ENCODE measurements around the gene LAMA2.

The LAMA2 gene

DNA sequence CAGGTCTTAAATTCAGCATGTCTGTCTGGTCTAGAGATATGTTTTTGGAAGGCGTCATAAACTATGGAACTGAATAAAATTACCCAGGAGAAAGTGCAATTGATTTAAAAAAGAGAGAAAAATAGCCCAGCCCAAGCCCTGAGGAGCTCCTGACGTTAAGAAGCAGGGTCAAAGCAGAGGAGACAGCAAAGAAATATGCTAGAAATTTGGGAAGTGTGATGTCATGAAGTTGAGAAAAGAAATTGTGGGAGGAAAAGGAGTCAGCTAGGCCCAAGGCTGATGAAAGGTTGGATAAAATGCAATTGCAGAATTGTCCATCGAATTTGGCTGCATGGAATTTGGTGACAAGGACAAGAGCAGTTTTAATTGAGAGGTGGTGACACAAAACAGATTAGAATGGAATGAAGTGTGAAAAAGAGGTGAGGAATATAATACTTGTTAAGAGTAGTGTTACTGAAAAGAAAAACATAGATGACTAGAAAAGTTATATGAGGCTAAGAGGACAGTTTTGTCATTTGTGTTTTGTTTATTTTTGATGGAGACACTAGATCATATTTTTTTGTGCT is 381.6 kb downstream of the LAMA2 start:
- TF ChIP-seq YY1 (IDR thresholded peaks at IDR 0.05; ENCODE audit: low read depth) = no peak

DNA sequence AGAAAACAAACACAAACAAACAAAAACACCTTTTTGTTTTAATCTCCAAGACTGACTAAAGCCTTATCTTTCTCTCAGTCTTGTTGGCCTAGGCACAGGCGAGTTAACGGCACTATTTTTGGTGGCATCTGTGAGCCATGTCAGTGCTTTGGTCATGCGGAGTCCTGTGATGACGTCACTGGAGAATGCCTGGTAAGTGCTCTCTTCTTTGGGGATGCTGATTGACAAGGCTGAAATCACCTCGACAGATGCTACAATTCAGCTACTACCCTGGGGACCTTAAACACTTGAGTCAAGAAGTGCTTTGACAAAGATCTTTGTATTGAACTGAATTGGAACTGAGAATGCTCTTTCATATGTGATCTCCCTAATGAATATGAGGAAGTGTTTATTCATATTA is 384.1 kb downstream of the LAMA2 start:
- TF ChIP-seq FOXM1 (IDR thresholded peaks at IDR 0.05; ENCODE audit: borderline replicate concordance, low read depth) (no peak), EP300 (IDR thresholded peaks at IDR 0.05; ENCODE audit: borderline replicate concordance) (no peak), RAD21 (IDR thresholded peaks at IDR 0.05; ENCODE audit: low read depth) (no peak), TAF1 (IDR thresholded peaks at IDR 0.05; ENCODE audit: low read depth) (no peak), TCF12 (IDR thresholded peaks at IDR 0.05; ENCODE audit: low read depth) (no peak), YY1 (IDR thresholded peaks at IDR 0.05; ENCODE audit: low read depth) (no peak), NFIC (IDR thresholded peaks at IDR 0.05) (no peak), TEAD4 (IDR thresholded peaks at IDR 0.05) (no peak), ZBTB7A (IDR thresholded peaks at IDR 0.05; ENCODE audit: low read depth) (no peak), CEBPB (IDR thresholded peaks at IDR 0.05) (no peak), EGR1 (IDR thresholded peaks at IDR 0.05) (no peak), CREB1 (IDR thresholded peaks at IDR 0.05; ENCODE audit: low read depth) (no peak)
- TF ChIP-seq, protein P1, sequence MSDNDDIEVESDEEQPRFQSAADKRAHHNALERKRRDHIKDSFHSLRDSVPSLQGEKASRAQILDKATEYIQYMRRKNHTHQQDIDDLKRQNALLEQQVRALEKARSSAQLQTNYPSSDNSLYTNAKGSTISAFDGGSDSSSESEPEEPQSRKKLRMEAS (IDR thresholded peaks at IDR 0.05) = no peak
- TF ChIP-seq, protein P2, sequence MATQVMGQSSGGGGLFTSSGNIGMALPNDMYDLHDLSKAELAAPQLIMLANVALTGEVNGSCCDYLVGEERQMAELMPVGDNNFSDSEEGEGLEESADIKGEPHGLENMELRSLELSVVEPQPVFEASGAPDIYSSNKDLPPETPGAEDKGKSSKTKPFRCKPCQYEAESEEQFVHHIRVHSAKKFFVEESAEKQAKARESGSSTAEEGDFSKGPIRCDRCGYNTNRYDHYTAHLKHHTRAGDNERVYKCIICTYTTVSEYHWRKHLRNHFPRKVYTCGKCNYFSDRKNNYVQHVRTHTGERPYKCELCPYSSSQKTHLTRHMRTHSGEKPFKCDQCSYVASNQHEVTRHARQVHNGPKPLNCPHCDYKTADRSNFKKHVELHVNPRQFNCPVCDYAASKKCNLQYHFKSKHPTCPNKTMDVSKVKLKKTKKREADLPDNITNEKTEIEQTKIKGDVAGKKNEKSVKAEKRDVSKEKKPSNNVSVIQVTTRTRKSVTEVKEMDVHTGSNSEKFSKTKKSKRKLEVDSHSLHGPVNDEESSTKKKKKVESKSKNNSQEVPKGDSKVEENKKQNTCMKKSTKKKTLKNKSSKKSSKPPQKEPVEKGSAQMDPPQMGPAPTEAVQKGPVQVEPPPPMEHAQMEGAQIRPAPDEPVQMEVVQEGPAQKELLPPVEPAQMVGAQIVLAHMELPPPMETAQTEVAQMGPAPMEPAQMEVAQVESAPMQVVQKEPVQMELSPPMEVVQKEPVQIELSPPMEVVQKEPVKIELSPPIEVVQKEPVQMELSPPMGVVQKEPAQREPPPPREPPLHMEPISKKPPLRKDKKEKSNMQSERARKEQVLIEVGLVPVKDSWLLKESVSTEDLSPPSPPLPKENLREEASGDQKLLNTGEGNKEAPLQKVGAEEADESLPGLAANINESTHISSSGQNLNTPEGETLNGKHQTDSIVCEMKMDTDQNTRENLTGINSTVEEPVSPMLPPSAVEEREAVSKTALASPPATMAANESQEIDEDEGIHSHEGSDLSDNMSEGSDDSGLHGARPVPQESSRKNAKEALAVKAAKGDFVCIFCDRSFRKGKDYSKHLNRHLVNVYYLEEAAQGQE (IDR thresholded peaks at IDR 0.05; ENCODE audit: low read depth) = no peak
- TF ChIP-seq, protein P3, sequence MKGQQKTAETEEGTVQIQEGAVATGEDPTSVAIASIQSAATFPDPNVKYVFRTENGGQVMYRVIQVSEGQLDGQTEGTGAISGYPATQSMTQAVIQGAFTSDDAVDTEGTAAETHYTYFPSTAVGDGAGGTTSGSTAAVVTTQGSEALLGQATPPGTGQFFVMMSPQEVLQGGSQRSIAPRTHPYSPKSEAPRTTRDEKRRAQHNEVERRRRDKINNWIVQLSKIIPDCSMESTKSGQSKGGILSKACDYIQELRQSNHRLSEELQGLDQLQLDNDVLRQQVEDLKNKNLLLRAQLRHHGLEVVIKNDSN (IDR thresholded peaks at IDR 0.05) = no peak

DNA sequence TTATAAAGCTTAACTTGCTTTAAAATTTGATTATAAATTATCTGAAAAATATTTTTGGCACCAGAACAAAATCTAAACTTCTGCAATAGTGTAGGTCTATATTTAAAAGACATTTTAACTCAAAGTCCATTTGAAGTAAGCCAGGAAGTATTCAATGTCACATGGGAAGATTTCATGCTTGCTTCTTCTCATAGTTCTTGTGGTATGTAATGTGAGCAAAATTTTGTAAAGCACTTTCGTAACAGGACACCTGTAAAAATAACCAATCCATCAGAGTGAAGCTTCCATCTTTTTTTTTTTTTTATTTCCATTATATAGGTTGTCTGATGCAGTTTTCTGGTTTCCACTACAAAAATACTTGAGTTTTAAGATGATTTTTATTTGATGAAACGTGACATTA is 386.1 kb downstream of the LAMA2 start:
- no peak for TF ChIP-seq FOXM1 (IDR thresholded peaks at IDR 0.05; ENCODE audit: borderline replicate concordance, low read depth)
- TF ChIP-seq TCF12 (IDR thresholded peaks at IDR 0.05; ENCODE audit: low read depth) = no peak
- TF ChIP-seq CREB1 (IDR thresholded peaks at IDR 0.05; ENCODE audit: low read depth) = no peak
- TF ChIP-seq TAF1 (IDR thresholded peaks at IDR 0.05; ENCODE audit: low read depth) = no peak
- TF ChIP-seq RAD21 (IDR thresholded peaks at IDR 0.05; ENCODE audit: low read depth) = no peak
- no peak for TF ChIP-seq ZBTB7A (IDR thresholded peaks at IDR 0.05; ENCODE audit: low read depth)
- TF ChIP-seq EP300 (IDR thresholded peaks at IDR 0.05; ENCODE audit: borderline replicate concordance) = no peak
- TF ChIP-seq, protein P1 (IDR thresholded peaks at IDR 0.05) = no peak
- no peak for TF ChIP-seq CEBPB (IDR thresholded peaks at IDR 0.05)
- no peak for TF ChIP-seq NFIC (IDR thresholded peaks at IDR 0.05)
- no peak for TF ChIP-seq YY1 (IDR thresholded peaks at IDR 0.05; ENCODE audit: low read depth)
- TF ChIP-seq, protein P3 (IDR thresholded peaks at IDR 0.05) = no peak
- TF ChIP-seq, protein P2 (IDR thresholded peaks at IDR 0.05; ENCODE audit: low read depth) = no peak
- TF ChIP-seq EGR1 (IDR thresholded peaks at IDR 0.05) = no peak
- TF ChIP-seq TEAD4 (IDR thresholded peaks at IDR 0.05) = no peak

DNA sequence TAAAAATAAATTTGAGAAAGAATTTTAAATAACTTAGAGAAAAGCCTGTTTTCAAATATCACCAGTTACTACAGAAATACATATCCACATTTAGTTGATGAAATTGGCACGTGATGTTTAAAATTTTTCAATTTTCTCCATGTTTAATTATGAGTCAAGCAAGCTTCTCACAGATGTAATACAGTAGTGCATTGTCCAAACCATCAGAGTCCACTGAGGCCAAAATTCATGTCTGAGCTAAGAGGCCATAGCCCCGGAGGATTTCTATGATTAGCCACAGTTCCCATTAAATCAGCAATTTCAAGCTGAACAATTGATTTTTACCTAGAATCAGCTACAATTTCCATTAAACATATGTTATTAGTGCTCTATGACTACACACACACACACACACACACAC is 387.0 kb downstream of the LAMA2 start:
- no peak for TF ChIP-seq TCF12 (IDR thresholded peaks at IDR 0.05; ENCODE audit: low read depth)
- no peak for TF ChIP-seq CREB1 (IDR thresholded peaks at IDR 0.05; ENCODE audit: low read depth)
- no peak for TF ChIP-seq CEBPB (IDR thresholded peaks at IDR 0.05)
- TF ChIP-seq ZBTB7A (IDR thresholded peaks at IDR 0.05; ENCODE audit: low read depth) = no peak
- TF ChIP-seq YY1 (IDR thresholded peaks at IDR 0.05; ENCODE audit: low read depth) = no peak
- TF ChIP-seq, protein P3 (IDR thresholded peaks at IDR 0.05) = no peak
- TF ChIP-seq, protein P2 (IDR thresholded peaks at IDR 0.05; ENCODE audit: low read depth) = no peak
- TF ChIP-seq, protein P1 (IDR thresholded peaks at IDR 0.05) = no peak
- TF ChIP-seq FOXM1 (IDR thresholded peaks at IDR 0.05; ENCODE audit: borderline replicate concordance, low read depth) = no peak
- no peak for TF ChIP-seq EGR1 (IDR thresholded peaks at IDR 0.05)
- no peak for TF ChIP-seq RAD21 (IDR thresholded peaks at IDR 0.05; ENCODE audit: low read depth)
- TF ChIP-seq TEAD4 (IDR thresholded peaks at IDR 0.05) = no peak
